Skeletal muscle tissue (tissue), 4 donors: ENCODE results near the gene GSG1L. TPM values are rescaled to one million over a fixed set of nuclear protein-coding genes. Genes with fewer than 3 reads are reported as not detected.

Source experiments
- H3K27ac ChIP-seq: one replicate; pipeline ENCODE4 v1.7.0; 2013; ENCODE audit warnings: mild to moderate bottlenecking, low read depth, low read length, inconsistent platforms
- H3K27me3 ChIP-seq, 3 donors: one replicate each; pipeline ENCODE4 v1.7.0; 2013; ENCODE audit warnings: low read length in 3 of 3; ENCODE audit not compliant: control insufficient read depth in 3 of 3, insufficient read depth in 3 of 3
- H3K36me3 ChIP-seq, 3 donors: one replicate each; pipeline ENCODE4 v1.7.0; 2013; ENCODE audit warnings: low read length in 3 of 3; ENCODE audit not compliant: control insufficient read depth in 3 of 3, insufficient read depth in 3 of 3
- H3K4me1 ChIP-seq, 3 donors: one replicate each; pipeline ENCODE4 v1.7.0; 2013; ENCODE audit warnings: low read length in 3 of 3, mild to moderate bottlenecking in 3 of 3; ENCODE audit not compliant: control insufficient read depth in 3 of 3, insufficient read depth in 3 of 3
- H3K4me3 ChIP-seq, 3 donors: one replicate each; pipeline ENCODE4 v1.7.0; 2013; ENCODE audit warnings: low read length in 3 of 3
- H3K9ac ChIP-seq, 3 donors: one replicate each; pipeline ENCODE4 v1.7.0; 2013; ENCODE audit warnings: low read length in 3 of 3, mild to moderate bottlenecking in 3 of 3, moderate library complexity in 2 of 3, low read depth in 1 of 3
- H3K9me3 ChIP-seq, 3 donors: one replicate each; pipeline ENCODE4 v1.7.0; 2013; ENCODE audit warnings: low read length in 3 of 3; ENCODE audit not compliant: control insufficient read depth in 3 of 3
- total RNA-seq: library from RNA; depleted of rRNA; stranded (reverse); fragments of >200 nt; gene quantifications from one replicate; pipeline ENCODE4 v1.2.3, GENCODE V29; 2014
- donor health status: Osteomylitis.

Gene GSG1L
- total RNA-seq, 1 donor from 2014 or later = 2.1 TPM

DNA sequence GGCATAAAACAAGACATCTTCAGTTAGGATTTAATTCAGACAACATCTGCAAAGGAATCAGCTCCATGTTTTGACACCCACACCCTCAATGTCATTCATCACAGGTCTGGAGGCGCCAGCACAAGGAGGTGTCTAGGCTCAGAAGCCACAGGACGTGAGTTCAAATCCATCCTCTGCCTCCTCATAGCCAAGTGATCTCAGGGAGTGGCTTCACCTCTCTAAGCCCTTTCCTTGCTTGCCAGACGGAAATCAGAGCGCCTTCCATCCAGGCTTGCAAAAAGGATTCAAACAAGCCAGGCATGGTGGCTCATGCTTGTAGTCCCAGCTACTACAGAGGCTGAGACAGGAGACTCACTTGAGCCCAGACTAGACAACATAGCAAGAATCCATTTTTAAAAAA lies 84.6 kb downstream of the GSG1L start:
- Histone ChIP-seq H3K9me3 (no peaks in the 10 kb centered on the region), H3K4me1 (no peaks in the 10 kb centered on the region), H3K9ac (no peak overlapping the region), H3K36me3 (no peaks in the 10 kb centered on the region), H3K4me3 (no peak overlapping the region), H3K27me3 (peaks cover 5 to 27% (median 15%) of the 10 kb centered on the region in 3 donors), H3K27ac (no peak overlapping the region)

DNA sequence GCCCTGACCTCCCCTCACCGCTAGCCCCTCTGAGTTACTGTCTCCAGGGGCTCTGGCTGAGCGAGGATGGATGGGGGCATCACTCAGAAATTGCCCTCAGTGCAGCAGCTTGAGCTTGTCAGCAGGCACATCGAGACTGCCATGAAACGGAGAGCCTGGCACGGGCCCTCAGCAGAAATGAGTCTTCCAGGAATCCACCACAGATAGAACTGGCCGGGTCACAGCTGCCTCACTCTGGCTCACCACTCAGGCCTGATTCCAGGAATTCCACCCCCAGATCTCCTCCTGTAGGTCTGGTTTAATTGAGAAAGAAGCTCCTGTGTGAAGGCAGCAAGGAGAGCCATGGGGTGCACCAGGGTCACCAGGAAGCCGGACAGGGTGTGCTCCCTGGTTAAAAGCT lies 85.5 kb downstream of the GSG1L start:
- no peaks in the 10 kb centered on the region for H3K4me1 ChIP-seq
- H3K9me3 ChIP-seq = no peaks in the 10 kb centered on the region
- H3K9ac ChIP-seq = no peak overlapping the region
- H3K27me3 ChIP-seq = peaks cover 5 to 32% (median 15%) of the 10 kb centered on the region in 3 donors
- no peaks in the 10 kb centered on the region for H3K36me3 ChIP-seq
- no peak overlapping the region for H3K27ac ChIP-seq
- H3K4me3 ChIP-seq = no peak overlapping the region

DNA sequence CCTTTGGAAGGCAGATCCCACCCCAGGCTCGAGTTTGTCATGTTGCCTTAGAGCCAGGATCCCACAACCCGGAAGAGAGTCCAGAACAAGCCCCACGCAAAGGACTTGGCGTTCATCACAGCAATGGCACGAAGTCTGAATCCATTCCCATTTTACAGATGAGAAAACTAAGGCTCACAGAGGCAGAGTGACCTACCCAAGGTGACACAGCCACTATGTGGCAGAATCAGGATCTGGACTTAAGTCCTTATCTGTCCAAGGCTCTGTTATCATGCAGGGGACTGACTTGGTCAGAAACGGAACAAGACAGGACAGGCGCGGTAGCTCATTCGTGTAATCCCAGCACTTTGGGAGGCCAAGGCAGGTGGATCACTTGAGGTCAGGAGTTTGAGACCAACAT lies 86.5 kb downstream of the GSG1L start:
- Histone ChIP-seq H3K27me3 (peaks cover 5 to 32% (median 15%) of the 10 kb centered on the region in 3 donors), H3K4me1 (no peaks in the 10 kb centered on the region), H3K36me3 (no peaks in the 10 kb centered on the region), H3K9ac (no peak overlapping the region), H3K4me3 (no peak overlapping the region), H3K9me3 (no peaks in the 10 kb centered on the region), H3K27ac (no peak overlapping the region)

DNA sequence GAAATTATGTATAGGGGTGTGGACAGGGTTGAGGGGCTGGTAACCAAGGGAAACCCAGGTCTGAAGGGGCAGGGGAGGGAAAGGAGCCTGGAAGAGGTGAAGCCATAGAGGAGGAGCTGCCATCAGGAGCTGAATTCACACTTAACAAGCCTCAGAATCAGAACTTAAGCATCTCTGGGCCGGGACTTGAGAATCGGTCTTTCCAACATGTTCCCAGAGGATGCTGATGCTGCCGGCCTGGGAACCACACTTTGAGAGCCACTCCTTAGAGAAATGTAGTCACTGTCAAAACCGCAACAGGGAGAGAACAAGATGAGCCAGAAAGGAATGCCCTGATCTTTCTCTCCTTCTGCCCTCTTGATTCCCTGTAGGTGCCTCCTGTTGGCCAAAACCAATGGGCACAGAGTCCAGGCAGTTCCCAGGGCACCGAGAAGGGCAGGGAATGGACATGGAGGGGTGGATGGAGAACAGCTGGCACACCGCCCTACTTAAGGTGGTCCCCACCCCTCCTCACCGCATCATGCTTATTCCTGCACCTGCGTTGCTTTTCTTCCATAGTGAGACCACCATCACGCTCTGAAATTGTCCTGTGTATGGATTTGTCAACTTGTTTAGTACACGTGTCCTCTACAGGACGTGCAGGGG lies 88.5 kb downstream of the GSG1L start:
- H3K4me1 ChIP-seq = no peaks in the 10 kb centered on the region
- H3K4me3 ChIP-seq = no peak overlapping the region
- H3K27me3 ChIP-seq = peaks cover 5 to 32% (median 15%) of the 10 kb centered on the region in 3 donors
- H3K36me3 ChIP-seq = no peaks in the 10 kb centered on the region
- no peaks in the 10 kb centered on the region for H3K9me3 ChIP-seq
- no peak overlapping the region for H3K27ac ChIP-seq
- H3K9ac ChIP-seq = no peak overlapping the region

DNA sequence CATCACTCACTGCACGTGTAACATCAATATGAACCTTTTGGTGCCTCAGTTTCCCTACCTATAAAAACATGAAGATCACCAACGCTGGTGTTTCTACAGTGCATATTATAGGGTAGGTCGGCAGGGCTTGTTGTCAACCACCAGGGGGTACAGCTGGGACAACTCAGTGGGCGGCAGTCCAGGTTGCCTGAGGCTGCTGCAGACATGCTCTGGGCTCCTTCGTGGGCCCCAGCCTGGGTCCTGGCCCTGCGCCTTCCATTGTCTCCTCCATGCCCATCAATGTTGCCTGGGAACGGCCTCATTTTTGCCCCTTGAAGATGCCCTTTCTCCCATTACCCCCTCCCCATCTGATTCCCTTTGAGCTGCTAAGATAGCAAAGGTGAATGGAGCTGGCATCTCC lies 89.8 kb downstream of the GSG1L start:
- Histone ChIP-seq H3K27me3 (peaks cover 5 to 32% (median 15%) of the 10 kb centered on the region in 3 donors), H3K4me1 (no peaks in the 10 kb centered on the region), H3K9me3 (no peaks in the 10 kb centered on the region), H3K9ac (no peak overlapping the region), H3K4me3 (no peak overlapping the region), H3K27ac (no peak overlapping the region), H3K36me3 (no peaks in the 10 kb centered on the region)

DNA sequence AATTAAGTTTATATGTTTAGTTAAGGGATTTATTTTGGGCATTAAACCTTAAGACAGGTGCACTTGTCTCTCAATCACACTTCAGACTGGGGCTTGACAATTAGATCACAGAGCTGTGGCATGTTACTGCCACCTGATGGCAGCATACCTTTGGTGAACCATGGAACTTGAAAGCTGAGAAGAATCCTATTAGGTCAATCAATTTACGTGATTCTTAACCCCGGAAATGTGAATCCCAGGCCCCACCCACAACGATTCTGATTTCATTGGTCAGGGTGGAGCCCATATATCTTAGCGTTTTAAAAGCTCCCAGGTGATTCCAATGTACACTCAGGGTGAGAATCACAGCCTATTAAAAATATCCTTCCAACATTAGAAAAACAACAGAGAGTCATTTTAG lies 91.0 kb downstream of the GSG1L start:
- no peak overlapping the region for H3K9ac ChIP-seq
- peaks cover 5 to 26% (median 15%) of the 10 kb centered on the region in 3 donors for H3K27me3 ChIP-seq
- no peaks in the 10 kb centered on the region for H3K9me3 ChIP-seq
- H3K4me1 ChIP-seq = no peaks in the 10 kb centered on the region
- H3K4me3 ChIP-seq = no peak overlapping the region
- H3K36me3 ChIP-seq = no peaks in the 10 kb centered on the region
- H3K27ac ChIP-seq = no peak overlapping the region

DNA sequence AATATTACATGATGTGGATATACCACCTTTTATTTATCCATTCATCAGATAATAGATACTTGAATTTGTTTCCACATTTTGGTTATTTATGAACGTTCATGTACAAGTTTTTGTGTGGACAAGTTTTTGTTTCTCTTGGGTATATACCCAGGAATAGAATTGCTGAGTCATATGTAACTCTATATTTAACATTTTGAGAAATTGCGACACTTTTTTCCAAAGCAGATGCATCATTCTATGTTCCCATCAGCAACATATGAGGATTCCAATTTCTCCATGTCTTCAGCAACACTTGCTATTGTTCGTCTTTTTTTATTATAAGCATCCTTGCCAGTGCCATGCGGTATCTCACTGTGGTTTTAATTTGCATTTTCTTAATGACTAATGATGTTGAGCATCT lies 93.9 kb downstream of the GSG1L start:
- no peaks in the 10 kb centered on the region for H3K9me3 ChIP-seq
- no peak overlapping the region for H3K9ac ChIP-seq
- no peaks in the 10 kb centered on the region for H3K4me1 ChIP-seq
- H3K27ac ChIP-seq = no peak overlapping the region
- H3K36me3 ChIP-seq = no peaks in the 10 kb centered on the region
- no peak overlapping the region for H3K4me3 ChIP-seq
- peaks cover 0 to 12% (median 1%) of the 10 kb centered on the region in 3 donors for H3K27me3 ChIP-seq

DNA sequence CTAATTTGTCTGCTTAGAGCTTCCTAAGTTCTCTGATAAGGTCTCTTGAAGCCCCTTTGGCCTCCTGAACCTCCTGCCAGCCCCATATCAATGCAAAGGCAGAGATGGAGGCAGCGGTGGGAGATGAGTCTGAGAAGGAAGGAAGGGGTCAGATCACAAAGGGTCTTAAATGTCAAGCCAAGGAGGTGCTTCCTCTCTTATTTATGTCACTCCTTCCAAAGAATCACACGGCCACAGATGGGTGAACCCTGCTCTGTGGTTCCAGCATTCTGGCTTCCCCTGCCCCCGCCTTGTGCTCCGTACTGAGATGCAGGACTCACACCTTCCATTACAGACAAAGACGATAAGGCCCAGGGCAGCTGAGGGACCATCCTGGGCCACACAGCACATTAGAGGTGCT lies 96.3 kb downstream of the GSG1L start:
- Histone ChIP-seq H3K4me1 (no peaks in the 10 kb centered on the region), H3K27me3 (peaks cover 0 to 3% (median 0%) of the 10 kb centered on the region in 3 donors), H3K27ac (no peak overlapping the region), H3K9me3 (peaks cover 0 to under 1% (median 0%) of the 10 kb centered on the region in 3 donors), H3K36me3 (no peaks in the 10 kb centered on the region), H3K9ac (no peak overlapping the region), H3K4me3 (no peak overlapping the region)

DNA sequence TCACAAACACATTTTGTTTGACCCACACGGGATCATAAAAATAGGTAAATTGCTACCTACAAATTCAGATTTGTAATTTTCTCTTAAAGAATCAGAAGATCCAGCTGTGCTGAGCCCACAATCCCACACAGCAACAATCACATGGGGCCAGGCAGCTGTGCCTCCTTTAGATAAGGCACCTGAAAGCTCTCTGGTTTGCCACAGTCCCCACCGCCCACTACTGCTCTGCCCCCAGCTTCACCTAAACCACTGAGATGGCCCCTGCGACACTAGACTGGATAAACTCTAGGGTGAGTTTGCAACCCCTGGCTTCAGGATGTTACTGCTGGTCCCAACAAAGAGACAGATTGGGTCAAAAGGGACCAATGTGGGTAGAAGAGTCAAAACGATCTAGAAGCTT lies 96.8 kb downstream of the GSG1L start:
- H3K4me3 ChIP-seq = no peak overlapping the region
- H3K27me3 ChIP-seq = peaks cover 0 to 3% (median 0%) of the 10 kb centered on the region in 3 donors
- H3K27ac ChIP-seq = no peak overlapping the region
- no peaks in the 10 kb centered on the region for H3K4me1 ChIP-seq
- H3K9me3 ChIP-seq = peaks cover 0 to 3% (median 0%) of the 10 kb centered on the region in 3 donors
- no peak overlapping the region for H3K9ac ChIP-seq
- no peaks in the 10 kb centered on the region for H3K36me3 ChIP-seq

DNA sequence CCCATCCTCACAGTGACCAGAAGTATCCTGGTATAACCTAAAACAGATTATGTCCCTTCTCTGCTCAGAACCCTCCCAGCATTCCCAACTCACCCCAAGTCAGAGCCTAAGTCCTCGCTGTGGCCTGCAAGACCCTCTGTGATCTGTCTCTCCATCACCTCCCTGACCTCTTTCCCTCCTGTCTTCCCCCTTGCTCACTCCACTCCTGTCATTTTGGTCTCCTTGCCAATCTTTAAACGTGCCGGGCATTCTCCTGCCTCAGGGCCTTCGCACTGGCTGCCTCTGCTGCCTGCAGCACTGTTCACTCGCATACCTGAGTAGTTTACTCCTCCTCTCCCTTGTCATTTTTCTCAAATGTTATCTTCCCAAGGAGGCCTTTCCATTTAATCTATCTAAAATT lies 97.7 kb downstream of the GSG1L start:
- Histone ChIP-seq H3K4me3 (no peak overlapping the region), H3K9ac (no peak overlapping the region), H3K27ac (no peak overlapping the region), H3K36me3 (no peaks in the 10 kb centered on the region), H3K9me3 (peaks cover 0 to 3% (median 0%) of the 10 kb centered on the region in 3 donors), H3K27me3 (peaks cover 0 to 3% (median 0%) of the 10 kb centered on the region in 3 donors), H3K4me1 (no peaks in the 10 kb centered on the region)
